Gastrocnemius medialis (tissue), 4 donors: ENCODE results near the gene CCNI2.

Source experiments
- POLR2A ChIP-seq, 2 donors: fragments of 450-650 bp; IDR thresholded peaks; one replicate each; pipeline ENCODE4 v1.6.1; 2017; ENCODE audit warnings: antibody characterized with exemption in 2 of 2, mild to moderate bottlenecking in 2 of 2, moderate library complexity in 2 of 2
- TF ChIP-seq, protein P1 (sequence below), 5 experiments: fragments of 450-650 bp in 3 of 5; fragments of 200-600 bp in 2 of 5; sonication (generic) in 2 of 5; IDR thresholded peaks in 4 of 5; conservative IDR thresholded peaks in 1 of 5; 1 replicate in 4 of 5; 2 replicates in 1 of 5; pipeline ENCODE4 v1.5.1; 2016 to 2019; ENCODE audit warnings: antibody characterized with exemption in 5 of 5, mild to moderate bottlenecking in 3 of 5, moderate library complexity in 3 of 5

DNA sequence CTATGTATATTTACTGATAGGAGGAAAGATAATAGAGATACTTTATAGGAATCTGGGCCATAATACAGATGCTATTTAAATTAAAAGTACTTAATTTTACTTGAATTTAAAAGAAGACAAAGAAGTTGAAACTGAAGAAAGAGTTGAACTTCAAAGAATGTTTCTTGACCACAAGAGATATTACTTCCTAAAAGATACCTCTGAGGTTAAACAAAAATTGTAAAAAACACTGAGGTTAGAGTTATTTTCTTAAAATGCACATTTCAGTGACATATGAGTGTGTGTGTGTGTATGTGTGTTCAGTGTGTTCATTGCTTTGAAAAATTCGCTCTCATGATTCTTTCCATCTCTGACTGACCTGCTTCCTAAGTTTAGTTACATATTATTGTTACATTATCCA, 33.4 kb downstream of the CCNI2 start:
- TF ChIP-seq POLR2A (IDR thresholded peaks at IDR 0.05), result no peak
- TF ChIP-seq, protein P1, sequence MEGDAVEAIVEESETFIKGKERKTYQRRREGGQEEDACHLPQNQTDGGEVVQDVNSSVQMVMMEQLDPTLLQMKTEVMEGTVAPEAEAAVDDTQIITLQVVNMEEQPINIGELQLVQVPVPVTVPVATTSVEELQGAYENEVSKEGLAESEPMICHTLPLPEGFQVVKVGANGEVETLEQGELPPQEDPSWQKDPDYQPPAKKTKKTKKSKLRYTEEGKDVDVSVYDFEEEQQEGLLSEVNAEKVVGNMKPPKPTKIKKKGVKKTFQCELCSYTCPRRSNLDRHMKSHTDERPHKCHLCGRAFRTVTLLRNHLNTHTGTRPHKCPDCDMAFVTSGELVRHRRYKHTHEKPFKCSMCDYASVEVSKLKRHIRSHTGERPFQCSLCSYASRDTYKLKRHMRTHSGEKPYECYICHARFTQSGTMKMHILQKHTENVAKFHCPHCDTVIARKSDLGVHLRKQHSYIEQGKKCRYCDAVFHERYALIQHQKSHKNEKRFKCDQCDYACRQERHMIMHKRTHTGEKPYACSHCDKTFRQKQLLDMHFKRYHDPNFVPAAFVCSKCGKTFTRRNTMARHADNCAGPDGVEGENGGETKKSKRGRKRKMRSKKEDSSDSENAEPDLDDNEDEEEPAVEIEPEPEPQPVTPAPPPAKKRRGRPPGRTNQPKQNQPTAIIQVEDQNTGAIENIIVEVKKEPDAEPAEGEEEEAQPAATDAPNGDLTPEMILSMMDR (IDR thresholded peaks at IDR 0.05 in 4 of 5, conservative IDR thresholded peaks at IDR 0.05 in 1 of 5), result no peak
